Activated CD4-positive, alpha-beta T cell treated with anti-CD3 and anti-CD28 coated beads, Interleukin-2, amount 10 ng/mL, durations not matched to agents 7 days and 5 days (primary cell): ENCODE data around the gene CD160. TPM values are rescaled to one million over a fixed set of nuclear protein-coding genes. Genes with fewer than 3 reads are reported as not detected.
"Not testable (repeated sequence)": the region's sequence is repeated elsewhere in the genome, so short reads cannot be mapped to it uniquely, and the experiment has no call there.

Experiments used
- CTCF ChIA-PET: fragments of 350-600 bp; sonication (Branson Sonifier 250); formaldehyde crosslinking; loops from one replicate; lab custom pipeline; 2021; ENCODE audit warnings: antibody characterized with exemption; lab: Charles Lee
- POLR2A ChIA-PET: fragments of 350-600 bp; sonication (Branson Sonifier 250); formaldehyde crosslinking; loops from one replicate; lab custom pipeline; 2021; ENCODE audit warnings: antibody characterized with exemption; lab: Charles Lee
- DNase-seq: peaks from one replicate; pipeline ENCODE4 v3.0.0-alpha.2; 2020
- H3K27ac Mint-ChIP-seq: one replicate; pipeline ENCODE4 v1.8.0; 2021; ENCODE audit warnings: mild to moderate bottlenecking, moderate library complexity, mixed read lengths
- H3K27me3 Mint-ChIP-seq: one replicate; pipeline ENCODE4 v1.8.0; 2021; ENCODE audit warnings: mixed read lengths
- H3K36me3 Mint-ChIP-seq: one replicate; pipeline ENCODE4 v1.8.0; 2021; ENCODE audit warnings: low read depth, mixed read lengths
- H3K4me1 Mint-ChIP-seq: one replicate; pipeline ENCODE4 v1.8.0; 2021; ENCODE audit warnings: mixed read lengths
- H3K4me3 Mint-ChIP-seq: one replicate; pipeline ENCODE4 v1.8.0; 2021; ENCODE audit warnings: mild to moderate bottlenecking, moderate library complexity, mixed read lengths
- H3K9me3 Mint-ChIP-seq: one replicate; pipeline ENCODE4 v1.8.0; 2021; ENCODE audit warnings: mixed read lengths
- total RNA-seq, 2 experiments: library from RNA; stranded (reverse); gene quantifications; one replicate each; pipeline ENCODE4 v1.2.3, GENCODE V29; 2021

Gene CD160, protein sequence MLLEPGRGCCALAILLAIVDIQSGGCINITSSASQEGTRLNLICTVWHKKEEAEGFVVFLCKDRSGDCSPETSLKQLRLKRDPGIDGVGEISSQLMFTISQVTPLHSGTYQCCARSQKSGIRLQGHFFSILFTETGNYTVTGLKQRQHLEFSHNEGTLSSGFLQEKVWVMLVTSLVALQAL
- not detected for total RNA-seq

GRCh38 chr1:145719230-145720079, at the start of gene CD160:
TSS of gene CD160 (plus strand) at chr1:145719499. CDS start at chr1:145728328, 8,829 bp downstream.
- DNase-seq, result no peak
- no peaks in the 10 kb centered on the region for H3K9me3 Mint-ChIP-seq
- POLR2A ChIA-PET, result no interaction called here
- CTCF ChIA-PET, result interaction anchor here (0.6 to 1.7 kb wide), 2 partner anchors 17 to 180 kb away, joined by 3 to 7 read pairs; no protein-coding TSS in a partner anchor
- H3K27ac Mint-ChIP-seq, result no peak within 1 kb of the TSS
- H3K27me3 Mint-ChIP-seq, result peaks cover 26% of the 10 kb centered on the region
- H3K4me3 Mint-ChIP-seq, result no peak within 1 kb of the TSS
- no peaks in the 10 kb centered on the region for H3K36me3 Mint-ChIP-seq
- peaks cover 23% of the 10 kb centered on the region for H3K4me1 Mint-ChIP-seq

DNA sequence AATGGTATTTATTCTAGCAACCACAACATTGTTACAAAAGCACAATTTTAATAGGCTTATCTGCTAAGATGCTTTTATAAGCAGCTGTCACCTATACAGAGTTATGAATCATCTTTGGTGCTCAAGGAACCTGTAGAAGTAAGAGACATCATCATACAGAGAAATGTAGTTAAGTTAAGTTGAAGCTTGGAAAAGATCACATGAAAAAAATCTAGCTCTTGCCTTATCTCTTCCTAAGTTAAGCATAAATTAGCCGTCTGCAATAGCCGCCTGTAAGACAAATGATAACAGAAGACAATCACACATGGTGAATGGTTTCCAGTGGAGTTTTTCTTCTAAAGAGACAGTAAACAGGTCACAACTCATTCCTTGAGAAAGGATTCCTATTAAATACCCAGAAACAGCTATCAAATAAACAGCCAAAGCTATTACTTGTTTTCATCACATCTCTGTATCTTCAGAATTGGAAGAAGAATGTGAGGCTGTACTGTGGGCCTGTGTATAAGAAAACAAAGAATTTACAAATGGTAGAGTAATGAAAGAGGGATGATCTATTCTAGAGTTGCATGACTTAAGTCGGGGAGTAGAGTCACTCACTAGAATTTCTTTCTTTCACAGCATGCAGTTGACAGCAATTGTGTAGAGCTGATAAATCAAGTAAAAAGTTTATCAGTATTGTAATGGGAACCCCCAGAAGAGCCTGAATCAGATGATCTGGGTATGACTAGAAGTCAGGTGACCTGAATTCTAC, 48.1 kb upstream of the CD160 start:
- peaks cover 17% of the 10 kb centered on the region for H3K36me3 Mint-ChIP-seq
- CTCF ChIA-PET, H3K9me3 Mint-ChIP-seq, POLR2A ChIA-PET, H3K4me3 Mint-ChIP-seq, DNase-seq, H3K27ac Mint-ChIP-seq, H3K27me3 Mint-ChIP-seq: not testable (repeated sequence)
- H3K4me1 Mint-ChIP-seq, result peaks cover 11% of the 10 kb centered on the region

DNA sequence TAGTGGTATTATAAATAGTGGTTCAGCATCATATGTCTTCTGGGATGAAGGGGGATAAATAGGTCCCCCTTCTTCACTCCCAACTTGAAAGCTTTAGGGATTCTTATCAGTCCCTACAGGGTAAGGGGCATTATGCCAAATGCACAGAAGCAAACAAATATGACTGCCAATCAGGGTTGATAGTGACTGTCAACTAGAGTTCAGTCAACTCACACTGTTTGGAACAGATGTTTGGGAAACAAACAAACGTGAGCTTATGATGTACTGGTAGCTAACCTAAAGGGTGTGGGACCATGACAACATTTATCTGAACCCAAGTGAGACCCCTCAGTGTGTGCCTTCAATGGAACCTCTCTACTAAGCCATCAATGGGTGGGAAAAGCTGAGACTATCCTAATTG, 46.1 kb upstream of the CD160 start:
- CTCF ChIA-PET, POLR2A ChIA-PET, DNase-seq, H3K27me3 Mint-ChIP-seq, H3K4me3 Mint-ChIP-seq, H3K36me3 Mint-ChIP-seq, H3K9me3 Mint-ChIP-seq, H3K27ac Mint-ChIP-seq: not testable (repeated sequence)
- H3K4me1 Mint-ChIP-seq, result peaks cover 11% of the 10 kb centered on the region

DNA sequence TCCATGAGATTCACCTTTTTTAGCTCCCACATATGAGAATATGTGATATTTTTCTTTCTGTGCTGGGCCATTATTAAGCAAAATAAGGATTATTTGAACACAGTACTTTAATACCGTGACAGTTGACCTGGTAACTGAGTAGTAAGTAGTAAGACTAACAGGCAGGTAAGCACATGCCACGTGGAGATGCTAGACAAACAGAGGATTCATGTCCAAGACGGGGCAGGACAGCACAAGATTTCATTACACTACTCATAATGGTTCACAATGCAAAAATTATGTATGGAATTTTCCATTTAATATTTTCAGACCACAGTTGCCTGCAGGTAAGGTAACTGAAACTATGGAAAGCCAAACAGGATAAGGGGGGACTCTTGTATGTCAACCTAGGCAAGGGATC, 34.4 kb upstream of the CD160 start:
- peaks cover 17% of the 10 kb centered on the region for H3K4me1 Mint-ChIP-seq
- CTCF ChIA-PET, POLR2A ChIA-PET: not testable (repeated sequence)

DNA sequence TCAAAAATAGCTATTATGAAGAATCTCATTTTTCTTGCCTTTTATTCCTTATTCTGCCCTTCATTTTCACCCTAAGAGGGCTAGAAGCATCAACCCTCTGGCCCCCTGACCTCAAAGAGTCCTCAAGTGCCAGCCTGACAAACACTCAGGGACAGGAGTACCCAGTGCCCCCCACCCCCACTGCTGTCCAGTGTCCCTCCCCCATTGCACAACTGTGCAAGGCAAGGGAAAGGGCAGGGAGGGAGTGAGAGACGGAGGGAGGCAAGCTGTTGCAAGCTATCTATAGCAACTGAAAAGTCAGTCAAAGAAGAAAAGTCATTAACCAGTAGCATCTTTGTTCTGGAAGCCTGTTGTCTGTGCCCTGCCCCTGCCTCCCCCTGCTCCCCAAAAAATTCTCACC, 33.2 kb upstream of the CD160 start:
- H3K27ac Mint-ChIP-seq, DNase-seq, CTCF ChIA-PET, POLR2A ChIA-PET, H3K36me3 Mint-ChIP-seq, H3K9me3 Mint-ChIP-seq, H3K27me3 Mint-ChIP-seq, H3K4me3 Mint-ChIP-seq: not testable (repeated sequence)
- peaks cover 29% of the 10 kb centered on the region for H3K4me1 Mint-ChIP-seq

More for the DNA sequence above, 34.4 kb upstream of the CD160 start:
- DNase-seq, H3K36me3 Mint-ChIP-seq, H3K4me3 Mint-ChIP-seq, H3K27me3 Mint-ChIP-seq, H3K27ac Mint-ChIP-seq, H3K9me3 Mint-ChIP-seq: not testable (repeated sequence)

DNA sequence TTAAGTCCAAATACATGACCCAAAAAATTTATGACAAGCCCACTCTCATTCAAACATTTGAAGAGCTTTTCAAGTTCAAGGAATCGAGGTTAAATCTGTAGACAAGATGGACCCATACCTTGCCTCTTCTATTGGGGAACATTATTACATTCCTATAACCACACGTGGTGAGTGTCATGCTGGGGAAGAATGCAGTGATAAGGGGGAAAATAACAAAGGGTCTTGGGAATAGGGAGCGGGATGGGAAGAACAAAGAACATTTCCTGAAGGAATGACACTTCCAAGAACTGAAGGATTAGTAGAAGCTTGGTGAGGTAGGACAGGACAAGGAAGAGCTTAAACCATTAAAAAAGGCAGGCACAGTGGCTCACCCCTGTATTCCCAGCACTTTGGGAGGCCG, 31.0 kb upstream of the CD160 start:
- H3K9me3 Mint-ChIP-seq, result no peaks in the 10 kb centered on the region
- no peak for DNase-seq
- peak overlapping the region; percentile 2 for H3K27ac Mint-ChIP-seq
- peaks cover 39% of the 10 kb centered on the region for H3K4me1 Mint-ChIP-seq
- no peaks in the 10 kb centered on the region for H3K27me3 Mint-ChIP-seq
- H3K4me3 Mint-ChIP-seq, result no peak overlapping the region
- ChIA-PET POLR2A (no interaction called here), CTCF (interaction anchor here (1.0 kb wide), 1 partner anchor 11 kb away, joined by 3 read pairs; no protein-coding TSS in a partner anchor)
- peaks cover 8% of the 10 kb centered on the region for H3K36me3 Mint-ChIP-seq

GRCh38 chr1:145688924-145689323, 30.4 kb upstream of the CD160 start:
- no peak for DNase-seq
- H3K27ac Mint-ChIP-seq, result peak overlapping the region; percentile 93
- H3K27me3 Mint-ChIP-seq, result no peaks in the 10 kb centered on the region
- no peak overlapping the region for H3K4me3 Mint-ChIP-seq
- ChIA-PET POLR2A (no interaction called here), CTCF (interaction anchor here (1.0 kb wide), 1 partner anchor 10 kb away, joined by 3 read pairs; no protein-coding TSS in a partner anchor)
- peaks cover 39% of the 10 kb centered on the region for H3K4me1 Mint-ChIP-seq
- peaks cover 8% of the 10 kb centered on the region for H3K36me3 Mint-ChIP-seq
- no peaks in the 10 kb centered on the region for H3K9me3 Mint-ChIP-seq

DNA sequence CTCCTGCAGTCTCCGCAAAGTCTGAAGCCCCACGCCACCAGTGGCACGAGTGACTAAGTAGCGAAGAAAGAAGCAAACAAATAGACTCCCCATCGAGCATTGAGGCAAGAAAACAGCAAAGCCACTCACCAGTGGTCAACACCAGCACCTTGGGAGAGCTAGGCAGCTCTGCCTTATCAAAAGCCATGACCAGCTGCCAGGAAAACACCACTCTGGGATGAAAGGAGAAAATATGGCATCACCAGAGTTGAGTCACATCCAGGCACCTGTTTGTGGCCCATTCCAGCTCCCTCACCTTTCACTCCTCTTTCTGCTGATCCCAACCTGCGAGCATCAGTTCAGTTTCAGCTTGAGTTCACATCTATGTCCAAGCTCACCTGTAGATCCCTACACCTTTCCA, 29.4 kb upstream of the CD160 start:
- ChIA-PET CTCF (no interaction called here), POLR2A (no interaction called here)
- Mint-ChIP-seq H3K36me3 (peaks cover 8% of the 10 kb centered on the region), H3K27ac (peak overlapping the region; percentile 93), H3K27me3 (peaks cover 2% of the 10 kb centered on the region), H3K4me1 (peaks cover 39% of the 10 kb centered on the region), H3K4me3 (peak overlapping the region; percentile 51), H3K9me3 (no peaks in the 10 kb centered on the region)
- DNase-seq, result no peak

GRCh38 chr1:145690587-145691558, 28.4 kb upstream of the CD160 start:
- ChIA-PET CTCF (interaction anchor here (1.5 kb wide), 1 partner anchor 12 kb away, joined by 4 read pairs; no protein-coding TSS in a partner anchor), POLR2A (interaction anchor here (0.7 kb wide), 1 partner anchor 18 kb away, joined by 4 read pairs; no protein-coding TSS in a partner anchor)
- peak; percentile 78 for DNase-seq
- H3K4me1 Mint-ChIP-seq, result peaks cover 39% of the 10 kb centered on the region
- H3K27me3 Mint-ChIP-seq, result peaks cover 2% of the 10 kb centered on the region
- peaks cover 8% of the 10 kb centered on the region for H3K36me3 Mint-ChIP-seq
- H3K27ac Mint-ChIP-seq, result peak overlapping the region; percentile 93
- H3K9me3 Mint-ChIP-seq, result no peaks in the 10 kb centered on the region
- peak overlapping the region; percentile 51 for H3K4me3 Mint-ChIP-seq

DNA sequence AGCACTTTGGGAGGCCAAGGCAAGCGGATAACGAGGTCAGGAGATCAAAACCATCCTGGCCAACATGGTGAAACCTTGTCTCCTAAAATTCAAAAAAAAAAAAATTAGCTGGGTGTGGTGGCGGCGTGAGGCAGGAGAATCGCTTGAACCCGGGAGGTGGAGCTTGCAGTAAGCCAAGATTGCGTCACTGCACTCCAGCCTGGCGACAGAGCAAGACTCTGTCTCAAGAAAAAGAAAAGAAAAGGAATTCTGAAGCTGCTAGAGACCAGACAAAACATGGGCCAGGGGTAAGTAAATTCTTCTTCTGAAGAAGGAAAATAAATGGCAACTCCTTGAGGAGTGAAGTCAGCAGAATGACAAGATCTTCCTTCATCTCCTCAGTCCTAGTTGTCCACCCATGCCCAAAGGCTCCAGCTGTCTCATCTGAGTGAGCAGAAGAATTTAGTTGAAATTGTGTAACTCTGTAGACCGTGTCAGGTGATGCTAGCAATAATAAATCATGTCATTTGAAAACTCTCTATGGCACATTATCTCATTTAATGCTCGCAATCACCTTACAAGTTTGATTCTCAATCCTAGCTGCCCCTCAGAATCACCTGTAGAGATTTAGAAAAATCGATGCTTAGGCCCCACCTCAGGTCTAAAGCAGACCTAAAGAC, 26.4 kb upstream of the CD160 start:
- ChIA-PET POLR2A (no interaction called here), CTCF (interaction anchor here (0.7 to 0.8 kb wide), 2 partner anchors 16 to 38 kb away, joined by 3 to 4 read pairs; no protein-coding TSS in a partner anchor)
- H3K9me3 Mint-ChIP-seq, result no peaks in the 10 kb centered on the region
- H3K27me3 Mint-ChIP-seq, result peaks cover 4% of the 10 kb centered on the region
- no peak for DNase-seq
- peaks cover 8% of the 10 kb centered on the region for H3K36me3 Mint-ChIP-seq
- no peak overlapping the region for H3K4me3 Mint-ChIP-seq
- peaks cover 39% of the 10 kb centered on the region for H3K4me1 Mint-ChIP-seq
- no peak overlapping the region for H3K27ac Mint-ChIP-seq

DNA sequence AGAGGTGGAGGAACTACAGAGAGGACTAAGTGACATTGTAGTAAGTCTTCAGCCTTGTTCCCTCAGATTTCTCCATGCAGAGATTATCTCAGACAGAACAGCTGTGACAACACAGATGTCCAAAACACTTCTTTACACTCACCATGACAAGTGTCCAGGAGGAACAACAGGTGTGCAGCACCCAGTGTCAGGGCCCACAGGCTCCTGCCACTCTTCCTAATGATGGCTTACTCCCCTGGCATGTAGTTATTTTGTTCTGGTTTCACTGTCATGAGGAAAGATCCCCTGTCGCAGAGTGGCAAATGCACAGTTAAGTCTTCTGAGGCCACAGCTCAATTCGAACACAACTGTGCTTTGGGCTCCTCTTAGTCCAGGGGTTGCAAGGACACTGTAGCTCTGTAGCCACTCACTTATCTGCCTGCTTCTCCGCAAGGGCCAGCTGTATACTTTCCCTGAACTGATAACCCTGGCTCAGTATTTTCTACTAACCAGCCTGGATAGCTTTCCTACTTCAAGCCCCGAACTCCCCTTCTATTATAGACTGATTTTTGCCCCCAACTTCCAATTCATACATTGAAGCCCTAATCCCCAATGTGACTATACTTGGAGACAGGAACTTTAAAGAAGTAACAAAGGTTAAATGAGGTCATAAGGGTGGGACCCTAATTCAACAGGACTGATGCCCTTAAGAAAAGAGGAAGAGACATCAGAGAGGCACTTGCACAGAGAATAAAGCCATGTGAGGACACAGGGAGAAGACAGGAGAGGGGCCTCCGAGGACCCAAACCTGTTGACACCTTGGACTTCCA, 23.3 kb upstream of the CD160 start:
- no peak overlapping the region for H3K27ac Mint-ChIP-seq
- POLR2A ChIA-PET, result interaction anchor here (0.6 kb wide), 1 partner anchor 18 kb away, joined by 4 read pairs; no protein-coding TSS in a partner anchor
- CTCF ChIA-PET, result no interaction called here

More for the DNA sequence above, 23.3 kb upstream of the CD160 start:
- H3K9me3 Mint-ChIP-seq, result no peaks in the 10 kb centered on the region
- H3K4me3 Mint-ChIP-seq, result no peak overlapping the region
- DNase-seq, result no peak
- peaks cover 13% of the 10 kb centered on the region for H3K27me3 Mint-ChIP-seq
- H3K4me1 Mint-ChIP-seq, result peaks cover 11% of the 10 kb centered on the region
- H3K36me3 Mint-ChIP-seq, result peaks cover 2% of the 10 kb centered on the region
